BLaER1 (cell line): ENCODE data around the gene C8G.

Experiments used
- H3K27ac ChIP-seq: shearing (Covaris generic); formaldehyde crosslinking; 2 replicates; pipeline ENCODE4 v1.8.1; 2022
- H3K27me3 ChIP-seq: shearing (Covaris generic); formaldehyde crosslinking; 2 replicates; pipeline ENCODE4 v1.8.1; 2022
- H3K36me3 ChIP-seq: shearing (Covaris generic); formaldehyde crosslinking; 2 replicates; pipeline ENCODE4 v1.8.1; 2022
- H3K4me1 ChIP-seq: shearing (Covaris generic); formaldehyde crosslinking; 2 replicates; pipeline ENCODE4 v1.8.1; 2022
- H3K4me2 ChIP-seq: shearing (Covaris generic); formaldehyde crosslinking; 2 replicates; pipeline ENCODE4 v1.8.1; 2022
- H3K4me3 ChIP-seq: shearing (Covaris generic); formaldehyde crosslinking; 2 replicates; pipeline ENCODE4 v1.8.1; 2022
- H3K9ac ChIP-seq: shearing (Covaris generic); formaldehyde crosslinking; 2 replicates; pipeline ENCODE4 v1.8.1; 2022
- H3K9me3 ChIP-seq: shearing (Covaris generic); formaldehyde crosslinking; 2 replicates; pipeline ENCODE4 v1.8.1; 2022
- H4K20me1 ChIP-seq: shearing (Covaris generic); formaldehyde crosslinking; 2 replicates; pipeline ENCODE4 v1.8.1; 2022
- Cebpa-rat ChIP-seq: shearing (Covaris generic); IDR thresholded peaks from 2 replicates; pipeline ENCODE4 v1.8.1; 2022

C8G gene

DNA sequence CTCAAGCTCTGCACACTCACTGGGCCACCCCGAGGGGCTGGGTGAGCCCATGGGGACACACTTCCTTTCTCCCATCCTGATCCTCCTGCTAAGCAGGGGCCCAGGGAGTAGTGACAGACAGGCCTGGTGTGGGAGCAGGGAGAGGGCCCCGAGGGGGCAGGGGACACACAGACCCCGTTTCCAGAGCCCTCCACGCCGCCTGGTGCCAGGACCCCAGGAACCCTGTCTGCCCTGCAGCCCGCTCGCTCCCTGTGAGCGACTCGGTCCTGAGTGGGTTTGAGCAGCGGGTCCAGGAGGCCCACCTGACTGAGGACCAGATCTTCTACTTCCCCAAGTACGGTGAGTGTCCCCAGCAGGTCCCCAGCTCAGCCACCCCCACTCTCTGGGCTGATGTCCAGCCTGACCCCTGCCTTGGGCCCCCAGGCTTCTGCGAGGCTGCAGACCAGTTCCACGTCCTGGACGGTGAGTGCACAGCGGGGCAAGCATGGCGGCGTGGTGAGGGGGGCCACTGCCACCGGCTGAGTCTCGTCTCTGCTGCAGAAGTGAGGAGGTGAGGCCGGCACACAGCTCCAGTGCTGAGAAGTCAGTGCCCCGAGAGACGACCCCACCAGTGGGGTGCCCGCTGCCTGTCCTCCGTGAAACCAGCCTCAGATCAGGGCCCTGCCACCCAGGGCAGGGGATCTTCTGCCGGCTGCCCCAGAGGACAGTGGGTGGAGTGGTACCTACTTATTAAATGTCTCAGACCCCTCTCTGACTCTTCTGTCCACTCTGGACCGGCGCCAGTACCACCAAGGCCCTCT lies 1.4 kb downstream of the C8G start:
- Histone ChIP-seq H3K4me2 (no peak overlapping the region), H4K20me1 (peaks cover 29% of the 10 kb centered on the region), H3K9ac (peak overlapping the region; percentile 34; the same call in 1 of the 2 replicates), H3K36me3 (peaks cover 16% of the 10 kb centered on the region), H3K4me3 (no peak overlapping the region), H3K9me3 (no peaks in the 10 kb centered on the region), H3K27me3 (no peaks in the 10 kb centered on the region), H3K4me1 (peaks cover 55% of the 10 kb centered on the region), H3K27ac (no peak overlapping the region)
- no peak for TF ChIP-seq Cebpa-rat

DNA sequence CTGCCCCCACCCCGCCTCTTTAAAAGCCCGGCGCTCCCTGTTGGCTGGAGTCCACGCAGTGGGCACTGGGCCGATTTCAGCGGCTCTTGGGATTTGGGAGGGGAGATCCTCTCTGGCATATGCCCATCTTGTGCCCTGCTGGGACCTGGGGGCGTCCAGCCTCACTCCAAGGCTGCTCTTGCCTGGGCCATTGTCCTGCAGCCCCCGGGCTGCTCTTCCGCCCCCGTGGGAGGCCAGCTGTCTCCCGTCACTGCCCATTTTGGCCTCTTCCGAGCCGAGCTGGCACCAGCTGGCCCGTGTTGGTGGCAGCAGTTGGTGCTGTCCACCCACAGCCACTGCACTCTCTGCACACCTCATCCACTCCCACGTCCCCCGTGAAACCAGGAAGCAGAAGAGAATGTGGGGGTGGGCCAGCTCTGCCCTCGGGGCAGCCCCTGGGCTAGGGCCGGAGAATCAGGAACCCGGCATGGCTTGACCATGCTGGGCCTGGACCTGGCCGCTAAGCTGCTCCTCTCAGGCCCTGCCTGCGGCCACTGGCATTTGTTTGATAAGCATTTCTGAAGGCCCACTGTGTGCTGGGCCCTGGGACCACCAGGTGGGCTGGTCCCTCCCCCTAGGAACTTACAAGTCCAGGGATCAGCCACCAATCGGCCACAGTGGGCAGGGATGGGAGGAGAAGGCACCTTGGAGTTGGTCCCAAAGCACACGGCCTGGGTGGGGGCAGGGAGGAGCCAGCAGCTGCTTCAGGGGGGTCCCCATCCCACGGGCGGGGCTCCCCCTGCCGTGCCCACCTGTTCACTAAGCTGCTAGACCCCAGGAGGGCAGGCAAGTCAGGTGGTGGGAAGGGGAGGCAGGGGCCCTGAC lies 2.2 kb downstream of the C8G start:
- TF ChIP-seq Cebpa-rat: no peak
- H3K9me3 ChIP-seq: no peaks in the 10 kb centered on the region
- peak overlapping the region; percentile 34; the same call in 1 of the 2 replicates for H3K9ac ChIP-seq
- peaks cover 55% of the 10 kb centered on the region for H3K4me1 ChIP-seq
- H3K4me2 ChIP-seq: no peak overlapping the region
- H3K4me3 ChIP-seq: no peak overlapping the region
- no peaks in the 10 kb centered on the region for H3K27me3 ChIP-seq
- peaks cover 21% of the 10 kb centered on the region for H4K20me1 ChIP-seq
- peaks cover 7% of the 10 kb centered on the region for H3K36me3 ChIP-seq
- peak overlapping the region; percentile 19 for H3K27ac ChIP-seq

DNA sequence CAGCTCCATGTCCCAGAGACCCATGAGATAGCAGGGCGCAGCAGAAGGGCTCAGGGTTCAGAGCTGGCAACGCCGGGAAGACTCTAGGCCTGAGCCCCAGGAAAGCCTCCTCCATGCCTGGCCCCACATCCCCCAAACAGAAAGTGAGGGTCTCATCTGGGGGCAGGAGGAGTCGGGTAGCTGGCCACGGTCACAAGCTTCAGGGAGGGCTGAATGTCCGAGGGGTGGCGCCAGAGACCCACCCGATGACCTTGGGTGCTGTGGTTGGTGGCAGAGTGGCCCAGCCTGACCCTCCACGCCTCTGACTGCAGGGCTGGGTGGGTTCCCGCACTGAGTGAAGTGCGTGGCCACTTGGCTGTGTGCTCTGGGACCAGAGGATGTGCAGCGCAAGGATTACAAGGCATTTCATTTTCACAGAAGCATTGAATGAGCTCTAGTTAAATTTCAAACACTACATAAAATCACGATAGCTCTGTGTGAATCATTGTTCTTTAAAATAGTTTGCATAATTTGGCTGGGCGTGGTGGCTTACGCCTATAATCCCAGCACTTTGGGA lies 3.0 kb downstream of the C8G start:
- peaks cover 13% of the 10 kb centered on the region for H4K20me1 ChIP-seq
- no peak overlapping the region for H3K4me3 ChIP-seq
- no peak overlapping the region for H3K9ac ChIP-seq
- H3K4me1 ChIP-seq: peaks cover 52% of the 10 kb centered on the region
- H3K9me3 ChIP-seq: no peaks in the 10 kb centered on the region
- no peaks in the 10 kb centered on the region for H3K27me3 ChIP-seq
- no peak for TF ChIP-seq Cebpa-rat
- no peaks in the 10 kb centered on the region for H3K36me3 ChIP-seq
- H3K4me2 ChIP-seq: no peak overlapping the region
- H3K27ac ChIP-seq: peak overlapping the region; percentile 19; the same call in 1 of the 2 replicates

DNA sequence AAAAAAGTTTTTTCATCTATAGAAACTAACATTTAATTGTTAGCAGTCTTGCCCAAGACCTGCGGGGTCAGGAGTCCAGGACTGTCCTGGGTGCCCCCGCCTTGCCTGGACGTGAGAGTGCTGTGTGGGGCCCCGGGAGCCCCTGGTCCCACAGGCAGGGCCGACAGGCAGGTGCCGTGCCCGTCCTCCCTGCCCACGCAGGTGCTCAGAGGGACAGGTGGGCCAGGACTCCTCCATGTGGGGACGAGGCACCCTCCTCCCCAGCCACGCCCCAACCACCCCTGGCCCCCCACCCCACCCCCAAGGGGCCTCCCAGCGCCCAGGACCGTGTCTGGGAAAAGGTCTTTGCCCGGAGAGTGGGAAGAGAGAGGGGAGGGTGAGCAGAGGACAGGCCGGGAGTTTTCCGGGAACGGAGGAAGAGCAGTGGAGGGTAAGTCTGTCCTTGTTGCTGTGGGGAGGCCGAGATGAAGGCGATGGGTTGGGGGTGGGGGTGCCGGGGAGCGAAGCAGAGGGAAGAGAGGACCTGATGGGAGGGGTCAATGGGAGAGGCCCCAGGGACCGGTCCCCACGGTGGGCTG lies 4.3 kb downstream of the C8G start:
- Histone ChIP-seq H3K4me3 (peak overlapping the region; percentile 71), H3K4me1 (peaks cover 45% of the 10 kb centered on the region), H3K4me2 (peak overlapping the region; percentile 81), H3K27me3 (no peaks in the 10 kb centered on the region), H3K9me3 (no peaks in the 10 kb centered on the region), H3K9ac (peak overlapping the region; percentile 83), H3K36me3 (no peaks in the 10 kb centered on the region), H4K20me1 (peaks cover under 1% of the 10 kb centered on the region; the same call in 1 of the 2 replicates), H3K27ac (peak overlapping the region; percentile 89)
- no peak for TF ChIP-seq Cebpa-rat

DNA sequence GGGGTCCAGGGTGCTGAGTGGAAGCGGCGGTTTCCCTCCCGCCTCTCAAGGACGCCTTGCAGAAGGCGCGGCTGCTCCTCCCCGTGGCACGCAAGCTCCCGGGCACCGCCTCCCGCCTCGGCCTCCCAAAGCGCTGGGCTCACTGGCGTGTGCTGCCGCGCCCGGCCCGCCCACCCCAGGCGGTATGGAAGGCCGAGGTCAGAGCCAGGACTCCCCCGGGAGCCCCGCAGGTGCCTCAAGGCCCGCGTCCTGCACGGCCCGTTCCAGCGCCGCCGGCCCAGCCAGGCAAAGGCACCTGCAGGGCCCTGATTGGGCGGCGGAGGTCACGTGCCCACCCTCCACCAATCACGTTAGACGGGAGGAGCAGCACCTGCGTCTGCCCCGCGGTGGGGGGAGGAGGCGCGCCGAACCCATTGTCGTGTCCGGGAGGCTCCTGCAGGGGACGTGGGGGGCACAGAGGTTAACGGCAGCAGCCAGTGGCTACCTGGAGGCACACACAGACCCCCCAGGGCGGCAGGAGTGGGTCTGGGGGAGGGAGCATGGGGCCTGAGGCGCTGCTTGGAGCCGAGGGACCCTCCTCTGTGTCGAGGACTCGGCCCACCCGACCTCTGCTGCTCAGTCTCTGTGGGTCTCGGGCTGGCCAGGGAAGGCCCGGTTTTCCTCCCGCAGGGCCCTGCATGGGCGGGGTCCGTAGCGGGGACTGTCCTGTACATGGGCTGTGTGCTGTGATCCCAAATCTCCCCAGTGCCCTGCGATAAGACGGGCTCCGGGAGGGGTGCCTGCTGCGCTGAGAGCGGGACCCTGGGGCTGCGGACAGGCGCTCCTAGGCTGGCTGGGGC lies 5.0 kb downstream of the C8G start:
- Histone ChIP-seq H3K4me3 (peak overlapping the region; percentile 71), H3K4me2 (peak overlapping the region; percentile 81), H3K9me3 (no peaks in the 10 kb centered on the region), H3K27ac (peak overlapping the region; percentile 89), H4K20me1 (no peaks in the 10 kb centered on the region), H3K27me3 (no peaks in the 10 kb centered on the region), H3K9ac (peak overlapping the region; percentile 83), H3K36me3 (no peaks in the 10 kb centered on the region), H3K4me1 (peaks cover 41% of the 10 kb centered on the region)
- TF ChIP-seq Cebpa-rat: no peak

DNA sequence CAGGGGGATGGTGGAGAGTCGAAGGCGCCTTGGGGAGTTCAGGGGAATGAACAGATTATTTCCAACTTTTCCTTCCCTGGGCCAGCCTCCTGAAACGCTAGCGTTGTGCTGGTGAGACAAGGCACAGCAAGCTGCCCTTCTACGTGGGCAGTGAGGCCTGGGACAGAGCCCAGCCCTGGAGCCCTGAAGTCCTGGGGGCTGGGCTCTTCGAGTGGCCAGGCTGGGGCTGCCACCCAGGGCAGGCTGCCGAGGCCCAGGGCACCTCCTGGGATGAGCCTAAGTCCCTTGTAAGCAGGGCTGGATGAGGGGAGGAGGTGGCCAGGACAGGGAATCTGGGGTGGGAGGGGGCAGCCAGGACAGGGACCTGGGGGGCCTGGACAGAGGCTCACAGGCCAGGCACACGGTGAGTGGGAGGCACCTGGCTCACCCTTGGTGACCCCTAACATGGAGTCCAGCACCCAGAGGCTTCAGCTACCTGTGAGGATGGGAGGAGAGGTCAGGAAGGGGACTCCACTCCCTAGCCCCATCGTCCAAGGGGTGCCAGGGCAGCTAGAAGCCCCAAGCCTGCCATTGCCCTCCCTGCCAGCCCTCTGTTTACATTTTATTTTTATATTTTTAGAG lies 5.7 kb downstream of the C8G start:
- no peaks in the 10 kb centered on the region for H4K20me1 ChIP-seq
- H3K27ac ChIP-seq: peak overlapping the region; percentile 89
- H3K9me3 ChIP-seq: no peaks in the 10 kb centered on the region
- H3K4me2 ChIP-seq: peak overlapping the region; percentile 81
- peaks cover 34% of the 10 kb centered on the region for H3K4me1 ChIP-seq
- no peak for TF ChIP-seq Cebpa-rat
- peak overlapping the region; percentile 83 for H3K9ac ChIP-seq
- no peaks in the 10 kb centered on the region for H3K27me3 ChIP-seq
- H3K36me3 ChIP-seq: no peaks in the 10 kb centered on the region
- H3K4me3 ChIP-seq: peak overlapping the region; percentile 71

DNA sequence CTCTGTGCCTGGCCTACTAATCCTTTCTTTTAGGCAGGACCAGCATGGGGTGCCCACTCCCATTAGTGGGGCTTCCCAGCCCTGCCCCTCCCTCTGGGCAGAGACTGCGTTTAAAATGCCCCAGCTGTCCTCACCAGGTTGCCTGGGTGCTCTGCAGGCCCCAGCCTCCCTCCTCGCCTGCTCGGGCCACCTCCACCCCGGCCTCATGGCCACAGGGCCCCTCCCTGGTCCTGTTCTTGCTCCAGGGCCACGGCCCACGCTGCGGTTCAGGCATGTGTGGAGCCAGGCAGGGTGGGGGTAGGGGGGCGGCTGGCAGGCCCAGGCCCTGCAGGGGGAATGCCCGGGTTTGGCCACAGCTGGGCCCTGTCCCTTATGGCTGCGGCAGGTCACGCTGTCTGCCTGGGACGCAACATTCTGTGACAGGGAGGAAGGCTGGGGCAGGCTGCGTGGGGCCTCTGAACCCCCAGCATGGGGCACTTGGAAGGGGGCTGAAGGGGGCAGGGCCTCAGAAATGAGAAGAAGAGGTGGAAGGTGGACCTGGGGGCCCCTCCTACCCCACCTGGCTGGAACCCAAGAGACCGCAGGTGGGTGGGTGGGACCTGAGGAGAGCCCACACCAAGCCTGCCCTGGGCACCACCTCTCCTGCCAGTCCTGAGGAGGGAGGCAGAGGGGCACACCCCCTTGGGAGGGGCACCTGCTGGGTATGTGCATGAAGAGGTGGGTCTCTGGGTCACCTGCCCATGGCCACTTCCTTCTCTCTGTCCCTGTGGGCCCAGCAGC lies 6.7 kb downstream of the C8G start, which contains the start of gene LCN12:
TSS of gene LCN12 (plus strand) at position 733 of the 780 bp plus-strand sequence. CDS start 55 bp downstream, outside the sequence.
- Histone ChIP-seq H3K9me3 (no peaks in the 10 kb centered on the region), H3K4me2 (no peak within 1 kb of the TSS), H3K27ac (0 out of 2 replicates have a peak within 1 kb of the TSS, but pooled peaks have one; percentile 9), H3K27me3 (no peaks in the 10 kb centered on the region), H3K4me1 (peaks cover 30% of the 10 kb centered on the region), H3K36me3 (no peaks in the 10 kb centered on the region), H4K20me1 (no peaks in the 10 kb centered on the region), H3K4me3 (no peak within 1 kb of the TSS), H3K9ac (no peak within 1 kb of the TSS)
- no peak for TF ChIP-seq Cebpa-rat

DNA sequence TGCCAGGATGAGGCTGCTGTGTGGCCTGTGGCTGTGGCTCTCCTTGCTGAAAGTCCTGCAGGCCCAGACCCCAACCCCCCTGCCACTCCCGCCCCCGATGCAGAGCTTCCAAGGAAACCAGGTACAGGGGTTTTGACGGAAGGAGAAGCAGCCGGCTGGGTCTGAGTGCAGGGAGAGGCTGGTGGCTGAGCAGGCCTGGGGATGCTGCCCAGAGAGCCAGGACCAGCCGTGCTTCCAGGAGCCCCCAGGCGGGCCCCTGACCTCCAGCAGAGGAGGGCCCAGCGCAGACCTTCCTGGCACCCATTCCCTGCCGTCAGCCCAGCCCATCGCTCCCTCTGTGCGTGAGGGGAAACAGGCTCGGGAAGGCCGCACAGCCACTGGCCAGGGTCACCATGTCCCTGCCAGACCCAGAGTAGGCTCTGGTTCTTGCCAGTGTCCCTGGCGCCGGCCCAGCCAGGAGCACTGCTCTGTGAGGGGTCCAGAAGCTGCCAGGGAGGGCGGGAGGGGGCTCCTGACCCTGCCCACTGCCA lies 7.3 kb downstream of the C8G start:
- no peaks in the 10 kb centered on the region for H3K36me3 ChIP-seq
- no peak overlapping the region for H3K27ac ChIP-seq
- no peak overlapping the region for H3K4me3 ChIP-seq
- no peaks in the 10 kb centered on the region for H3K27me3 ChIP-seq
- no peak for TF ChIP-seq Cebpa-rat
- H3K9ac ChIP-seq: no peak overlapping the region
- H3K4me1 ChIP-seq: peaks cover 28% of the 10 kb centered on the region
- H4K20me1 ChIP-seq: no peaks in the 10 kb centered on the region
- no peak overlapping the region for H3K4me2 ChIP-seq
- no peaks in the 10 kb centered on the region for H3K9me3 ChIP-seq
